WTC11 (cell line): ENCODE results near the gene CPEB4. TPM values are rescaled to one million over a fixed set of nuclear protein-coding genes. Genes with fewer than 3 reads are reported as not detected.

Experiments
- ATAC-seq: fragments of 200-7000 bp; cut with Tn5 transposase; 2 replicates; pipeline ENCODE4 v1.10.0; 2021; ENCODE audit warnings: mild to moderate bottlenecking, moderate library complexity
- CTCF ChIA-PET: fragments of 300-600 bp; sonication (Branson Sonifier 250); formaldehyde crosslinking; loops from one replicate; lab custom pipeline; 2021; ENCODE audit warnings: antibody characterized with exemption; lab: Charles Lee
- POLR2A ChIA-PET: fragments of 350-600 bp; sonication (Branson Sonifier 250); formaldehyde crosslinking; loops from one replicate; lab custom pipeline; 2021; ENCODE audit warnings: antibody characterized with exemption; lab: Charles Lee
- DNase-seq: peaks from one replicate; pipeline ENCODE4 v3.0.0; 2021; ENCODE audit warnings: low spot score
- H3K27ac Mint-ChIP-seq: 2 replicates; pipeline ENCODE4 v1.8.0; 2021; ENCODE audit warnings: mixed read lengths
- H3K27me3 Mint-ChIP-seq: 2 replicates; pipeline ENCODE4 v1.8.0; 2021; ENCODE audit warnings: low read depth, mild to moderate bottlenecking, moderate library complexity, mixed read lengths
- H3K36me3 Mint-ChIP-seq: 2 replicates; pipeline ENCODE4 v1.8.0; 2021; ENCODE audit warnings: mixed read lengths
- H3K4me1 Mint-ChIP-seq: 2 replicates; pipeline ENCODE4 v1.8.0; 2022; ENCODE audit warnings: mixed read lengths
- H3K4me3 Mint-ChIP-seq: 2 replicates; pipeline ENCODE4 v1.8.0; 2021; ENCODE audit warnings: mild to moderate bottlenecking, moderate library complexity, mixed read lengths
- H3K9me3 Mint-ChIP-seq: 2 replicates; pipeline ENCODE4 v1.8.0; 2021; ENCODE audit warnings: mixed read lengths
- AFF4 ChIP-seq: sonication (generic); formaldehyde crosslinking; IDR thresholded peaks from 2 replicates; pipeline ENCODE4 v1.8.1; 2023; ENCODE audit warnings: mild to moderate bottlenecking, missing genetic modification reagents, borderline replicate concordance
- E2F4 ChIP-seq: sonication (generic); formaldehyde crosslinking; IDR thresholded peaks from 2 replicates; pipeline ENCODE4 v1.8.1; 2022; ENCODE audit warnings: low read depth, mild to moderate bottlenecking, moderate library complexity, missing genetic modification reagents, borderline replicate concordance
- EMX1 ChIP-seq: fragments of 250-450 bp; sonication (Bioruptor Pico); IDR thresholded peaks from 2 replicates; pipeline ENCODE4 v1.8.0; 2021; ENCODE audit warnings: mild to moderate bottlenecking
- FOXP1 ChIP-seq: sonication (generic); formaldehyde crosslinking; IDR thresholded peaks from 2 replicates; pipeline ENCODE4 v1.8.0; 2022; ENCODE audit warnings: missing genetic modification reagents, mild to moderate bottlenecking, moderate library complexity, borderline replicate concordance
- SP1 ChIP-seq: sonication (generic); formaldehyde crosslinking; conservative IDR thresholded peaks from 2 replicates; pipeline ENCODE4 v1.8.1; 2022; ENCODE audit warnings: missing genetic modification reagents
- TEAD4 ChIP-seq: sonication (generic); formaldehyde crosslinking; IDR thresholded peaks from 2 replicates; pipeline ENCODE4 v1.8.0; 2022; ENCODE audit warnings: mild to moderate bottlenecking, missing genetic modification reagents
- TP53 ChIP-seq: sonication (generic); formaldehyde crosslinking; IDR thresholded peaks from 2 replicates; pipeline ENCODE4 v1.8.1; 2023; ENCODE audit warnings: mild to moderate bottlenecking, missing genetic modification reagents
- ZNF121 ChIP-seq: sonication (generic); formaldehyde crosslinking; IDR thresholded peaks from 2 replicates; pipeline ENCODE4 v1.8.0; 2023; ENCODE audit warnings: missing genetic modification reagents
- ZNF219 ChIP-seq: sonication (generic); formaldehyde crosslinking; IDR thresholded peaks from 2 replicates; pipeline ENCODE4 v1.8.0; 2023; ENCODE audit warnings: missing genetic modification reagents, mild to moderate bottlenecking, borderline replicate concordance
- ZNF532 ChIP-seq: fragments of 250-450 bp; sonication (Bioruptor Pico); IDR thresholded peaks from 2 replicates; pipeline ENCODE4 v1.9.0; 2021; ENCODE audit warnings: mild to moderate bottlenecking, borderline replicate concordance
- ZSCAN18 ChIP-seq: fragments of 250-450 bp; sonication (Bioruptor Pico); IDR thresholded peaks from 2 replicates; pipeline ENCODE4 v2.1.2; 2022; ENCODE audit warnings: mild to moderate bottlenecking, moderate library complexity
- total RNA-seq: library from RNA; stranded (reverse); gene quantifications from 3 replicates; pipeline ENCODE4 v1.2.3, GENCODE V29; 2021
- TF ChIP-seq, protein P1 (sequence below): sonication (generic); formaldehyde crosslinking; IDR thresholded peaks from 2 replicates; pipeline ENCODE4 v1.8.1; 2023; ENCODE audit warnings: mild to moderate bottlenecking, missing genetic modification reagents, moderate library complexity
- TF ChIP-seq, protein P2 (sequence below): sonication (generic); formaldehyde crosslinking; IDR thresholded peaks from 2 replicates; pipeline ENCODE4 v1.8.0; 2022; ENCODE audit warnings: mild to moderate bottlenecking, missing genetic modification reagents
- TF ChIP-seq, protein P3 (sequence below): sonication (generic); formaldehyde crosslinking; IDR thresholded peaks from 2 replicates; pipeline ENCODE4 v1.8.1; 2023; ENCODE audit warnings: mild to moderate bottlenecking, moderate library complexity, missing genetic modification reagents

CPEB4 gene
- total RNA-seq, 1 experiment from 2014 or later, result 12.7 TPM

- TF ChIP-seq, protein P1, sequence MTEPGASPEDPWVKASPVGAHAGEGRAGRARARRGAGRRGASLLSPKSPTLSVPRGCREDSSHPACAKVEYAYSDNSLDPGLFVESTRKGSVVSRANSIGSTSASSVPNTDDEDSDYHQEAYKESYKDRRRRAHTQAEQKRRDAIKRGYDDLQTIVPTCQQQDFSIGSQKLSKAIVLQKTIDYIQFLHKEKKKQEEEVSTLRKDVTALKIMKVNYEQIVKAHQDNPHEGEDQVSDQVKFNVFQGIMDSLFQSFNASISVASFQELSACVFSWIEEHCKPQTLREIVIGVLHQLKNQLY, result no peak
- TF ChIP-seq E2F4 (CRISPR knock-in tag) (no peak), ZSCAN18 (no peak), FOXP1 (CRISPR knock-in tag) (no peak), TEAD4 (CRISPR knock-in tag) (no peak)
- TF ChIP-seq, protein P2, sequence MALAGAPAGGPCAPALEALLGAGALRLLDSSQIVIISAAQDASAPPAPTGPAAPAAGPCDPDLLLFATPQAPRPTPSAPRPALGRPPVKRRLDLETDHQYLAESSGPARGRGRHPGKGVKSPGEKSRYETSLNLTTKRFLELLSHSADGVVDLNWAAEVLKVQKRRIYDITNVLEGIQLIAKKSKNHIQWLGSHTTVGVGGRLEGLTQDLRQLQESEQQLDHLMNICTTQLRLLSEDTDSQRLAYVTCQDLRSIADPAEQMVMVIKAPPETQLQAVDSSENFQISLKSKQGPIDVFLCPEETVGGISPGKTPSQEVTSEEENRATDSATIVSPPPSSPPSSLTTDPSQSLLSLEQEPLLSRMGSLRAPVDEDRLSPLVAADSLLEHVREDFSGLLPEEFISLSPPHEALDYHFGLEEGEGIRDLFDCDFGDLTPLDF, result no peak
Observed at GRCh38 chr5:173855162-173855994, 32.8 kb upstream of the CPEB4 start (continued).

DNA sequence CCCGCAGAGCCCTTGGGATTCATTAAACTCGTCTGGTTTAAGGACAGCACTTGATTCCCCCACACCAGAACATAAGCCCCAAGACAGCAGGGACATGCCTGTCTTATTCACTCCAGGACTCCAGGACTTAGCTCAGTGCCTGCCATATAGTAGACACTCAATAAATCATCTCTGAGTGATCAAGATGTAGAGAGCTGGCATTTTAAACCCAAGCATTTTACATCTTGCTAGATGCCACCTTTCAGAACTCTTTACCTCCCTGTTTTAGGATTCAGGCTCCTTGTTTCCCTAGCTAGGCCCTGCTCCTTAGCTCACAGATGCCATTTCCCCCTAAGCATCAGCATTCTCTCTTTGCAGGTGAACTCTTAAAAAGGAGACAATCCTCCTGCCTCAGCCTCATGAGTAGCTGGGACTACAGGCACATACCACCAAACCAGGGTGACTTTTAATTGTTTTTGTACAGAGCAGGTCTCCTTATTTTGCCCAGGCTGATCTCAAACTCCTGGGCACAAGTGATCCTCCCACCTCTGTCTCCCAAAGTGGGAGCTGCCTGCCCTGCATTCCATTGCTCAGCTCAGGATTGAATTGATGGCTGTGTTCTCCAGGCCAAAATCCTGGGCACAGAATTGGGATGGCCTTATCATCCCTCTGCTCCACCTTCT, 32.0 kb upstream of the CPEB4 start:
- no peak overlapping the region for H3K27ac Mint-ChIP-seq
- no peaks in the 10 kb centered on the region for H3K9me3 Mint-ChIP-seq
- ChIA-PET CTCF (interaction anchor here (0.8 to 1.4 kb wide), 2 partner anchors 70 to 240 kb away, joined by 3 to 4 read pairs; partner anchors contain the start of gene BOD1), POLR2A (interaction anchor here (0.6 kb wide), 1 partner anchor 108 kb away, joined by 4 read pairs; no protein-coding TSS in a partner anchor)
- ATAC-seq (no peak), DNase-seq (no peak)
- peaks cover 13% of the 10 kb centered on the region for H3K4me1 Mint-ChIP-seq
- H3K36me3 Mint-ChIP-seq, result no peaks in the 10 kb centered on the region
- H3K4me3 Mint-ChIP-seq, result no peak overlapping the region
- H3K27me3 Mint-ChIP-seq, result no peaks in the 10 kb centered on the region
- TF ChIP-seq AFF4 (CRISPR knock-in tag), result no peak
- TF ChIP-seq, protein P1, result no peak
- no peak for TF ChIP-seq ZNF219 (CRISPR knock-in tag)
- no peak for TF ChIP-seq TEAD4 (CRISPR knock-in tag)
- no peak for TF ChIP-seq ZNF121 (CRISPR knock-in tag)
- TF ChIP-seq, protein P3, sequence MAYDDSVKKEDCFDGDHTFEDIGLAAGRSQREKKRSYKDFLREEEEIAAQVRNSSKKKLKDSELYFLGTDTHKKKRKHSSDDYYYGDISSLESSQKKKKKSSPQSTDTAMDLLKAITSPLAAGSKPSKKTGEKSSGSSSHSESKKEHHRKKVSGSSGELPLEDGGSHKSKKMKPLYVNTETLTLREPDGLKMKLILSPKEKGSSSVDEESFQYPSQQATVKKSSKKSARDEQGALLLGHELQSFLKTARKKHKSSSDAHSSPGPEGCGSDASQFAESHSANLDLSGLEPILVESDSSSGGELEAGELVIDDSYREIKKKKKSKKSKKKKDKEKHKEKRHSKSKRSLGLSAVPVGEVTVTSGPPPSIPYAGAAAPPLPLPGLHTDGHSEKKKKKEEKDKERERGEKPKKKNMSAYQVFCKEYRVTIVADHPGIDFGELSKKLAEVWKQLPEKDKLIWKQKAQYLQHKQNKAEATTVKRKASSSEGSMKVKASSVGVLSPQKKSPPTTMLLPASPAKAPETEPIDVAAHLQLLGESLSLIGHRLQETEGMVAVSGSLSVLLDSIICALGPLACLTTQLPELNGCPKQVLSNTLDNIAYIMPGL (CRISPR knock-in tag), result no peak
- no peak for TF ChIP-seq E2F4 (CRISPR knock-in tag)
- TF ChIP-seq ZNF532 (CRISPR knock-in tag), result no peak
- TF ChIP-seq TP53 (CRISPR knock-in tag), result no peak
- TF ChIP-seq EMX1, result no peak
- TF ChIP-seq SP1, result no peak
